GM23338 (cell line): Measurements from ENCODE around the gene PEAR1. TPM values are rescaled to one million over a fixed set of nuclear protein-coding genes. Genes with fewer than 3 reads are reported as not detected.

Source experiments
- ATAC-seq: fragments of 200-7000 bp; cut with Tn5 transposase; 3 replicates; pipeline ENCODE4 v1.9.1; 2020
- DNase-seq: peaks from one replicate; pipeline ENCODE4 v3.0.0-alpha.2; 2015; ENCODE audit warnings: low spot score
- H2AFZ ChIP-seq: fragments of 200-600 bp; sonication (generic); 2 replicates; pipeline ENCODE4 v1.8.0; 2016; ENCODE audit warnings: antibody characterized with exemption, mild to moderate bottlenecking, moderate library complexity
- H3F3A ChIP-seq: fragments of 200-600 bp; sonication (generic); replicated peaks from 2 replicates; pipeline ENCODE4 v1.8.0; 2017; ENCODE audit warnings: antibody characterized with exemption, mixed run types, low read depth
- H3K27ac ChIP-seq: fragments of 200-600 bp; sonication (generic); 2 replicates; pipeline ENCODE4 v1.6.1; 2016; ENCODE audit warnings: low read depth
- H3K27me3 ChIP-seq: fragments of 200-600 bp; sonication (generic); 2 replicates; pipeline ENCODE4 v1.8.0; 2016; ENCODE audit warnings: mild to moderate bottlenecking, mixed run types, moderate library complexity; ENCODE audit not compliant: insufficient read depth
- H3K36me3 ChIP-seq: fragments of 200-600 bp; sonication (generic); 2 replicates; pipeline ENCODE4 v1.8.0; 2016; ENCODE audit warnings: mild to moderate bottlenecking; ENCODE audit not compliant: insufficient read depth
- H3K4me1 ChIP-seq: fragments of 200-600 bp; sonication (generic); 2 replicates; pipeline ENCODE4 v1.8.0; 2016; ENCODE audit warnings: mild to moderate bottlenecking, moderate library complexity; ENCODE audit not compliant: insufficient read depth
- H3K4me2 ChIP-seq: fragments of 200-600 bp; sonication (generic); 2 replicates; pipeline ENCODE4 v1.7.1; 2017; ENCODE audit warnings: mixed run types
- H3K4me3 ChIP-seq: fragments of 200-600 bp; sonication (generic); 2 replicates; pipeline ENCODE4 v1.6.1; 2016; ENCODE audit warnings: mixed run types
- H3K79me2 ChIP-seq: fragments of 200-600 bp; sonication (generic); replicated peaks from 2 replicates; pipeline ENCODE4 v1.8.0; 2017; ENCODE audit warnings: mild to moderate bottlenecking; ENCODE audit not compliant: insufficient read depth
- H3K9me2 ChIP-seq: fragments of 200-600 bp; sonication (generic); 2 replicates; pipeline ENCODE4 v1.8.0; 2017; ENCODE audit not compliant: insufficient read depth
- H4K20me1 ChIP-seq: fragments of 200-600 bp; sonication (generic); replicated peaks from 2 replicates; pipeline ENCODE4 v1.8.0; 2017; ENCODE audit warnings: mild to moderate bottlenecking; ENCODE audit not compliant: insufficient read depth
- H3K27ac Mint-ChIP-seq: 2 replicates; pipeline ENCODE4 v1.8.0; 2020; ENCODE audit warnings: inconsistent platforms, mild to moderate bottlenecking, moderate library complexity, mixed read lengths
- H3K27me3 Mint-ChIP-seq: 3 replicates; pipeline ENCODE4 v1.8.0; 2022; ENCODE audit warnings: low read depth, mild to moderate bottlenecking, moderate library complexity, mixed read lengths, inconsistent platforms; ENCODE audit not compliant: insufficient read depth, poor library complexity
- H3K36me3 Mint-ChIP-seq: 3 replicates; pipeline ENCODE4 v1.8.0; 2021; ENCODE audit warnings: low read depth, mild to moderate bottlenecking, inconsistent platforms, moderate library complexity, mixed read lengths
- H3K4me1 Mint-ChIP-seq: 3 replicates; pipeline ENCODE4 v1.8.0; 2020; ENCODE audit warnings: mild to moderate bottlenecking, inconsistent platforms, mixed read lengths
- H3K4me3 Mint-ChIP-seq: 3 replicates; pipeline ENCODE4 v1.8.0; 2021; ENCODE audit warnings: moderate library complexity, mild to moderate bottlenecking, inconsistent platforms, mixed read lengths
- H3K9me3 Mint-ChIP-seq: 3 replicates; pipeline ENCODE4 v1.8.0; 2020; ENCODE audit warnings: moderate library complexity, mild to moderate bottlenecking, inconsistent platforms, mixed read lengths
- CREB1 ChIP-seq: fragments of 250-450 bp; sonication (Bioruptor Pico); IDR thresholded peaks from 2 replicates; pipeline ENCODE4 v1.5.0; 2020; ENCODE audit warnings: low read depth, mild to moderate bottlenecking, moderate library complexity
- CTCF ChIP-seq, 2 experiments: fragments of 200-600 bp in 1 of 2; sonication (generic) in 1 of 2; conservative IDR thresholded peaks; 2 replicates each; pipeline versions ENCODE4 v1.5.1 to v1.6.1; 2016 to 2017; ENCODE audit warnings: antibody characterized with exemption in 2 of 2, low read depth in 2 of 2, mild to moderate bottlenecking in 2 of 2, moderate library complexity in 1 of 2
- ETS1 ChIP-seq: IDR thresholded peaks from 2 replicates; pipeline ENCODE4 v1.6.1; 2016; ENCODE audit warnings: antibody characterized with exemption
- EZH2phosphoT487 ChIP-seq: fragments of 200-600 bp; sonication (generic); IDR thresholded peaks from one replicate; pipeline ENCODE4 v1.8.1; 2018; ENCODE audit warnings: antibody characterized with exemption; ENCODE audit not compliant: unreplicated experiment
- JUNB ChIP-seq: IDR thresholded peaks from one replicate; pipeline ENCODE4 v1.6.1; 2016; ENCODE audit warnings: antibody characterized with exemption; ENCODE audit not compliant: unreplicated experiment
- NANOG ChIP-seq: IDR thresholded peaks from 2 replicates; pipeline ENCODE4 v1.6.1; 2016; ENCODE audit warnings: antibody characterized with exemption, borderline replicate concordance
- POLR2AphosphoS5 ChIP-seq: IDR thresholded peaks from 2 replicates; pipeline ENCODE4 v1.6.1; 2016; ENCODE audit warnings: antibody characterized with exemption, low read depth
- REST ChIP-seq: IDR thresholded peaks from one replicate; pipeline ENCODE4 v1.6.1; 2018; ENCODE audit warnings: antibody characterized with exemption; ENCODE audit not compliant: unreplicated experiment
- polyA plus RNA-seq: library from polyadenylated mRNA; unstranded; fragments of >200 nt; fragmentation: Nextera tagmentation; extraction: Ambion mirVana; gene quantifications from 2 replicates; pipeline ENCODE4 v1.2.1, GENCODE V29; 2016
- total RNA-seq: library from RNA; depleted of rRNA; stranded (reverse); fragments of >200 nt; shearing (Covaris generic); gene quantifications from 2 replicates; pipeline ENCODE4 v1.2.3, GENCODE V29; 2014

PEAR1 gene
- total and polyA plus RNA-seq, 2 experiments from 2014 or later = 0.28 to 0.47 TPM

- TF ChIP-seq CREB1 (CRISPR knock-in tag) (no peak), POLR2AphosphoS5 (no peak), ETS1 (no peak), REST (no peak), NANOG (no peak), JUNB (no peak), CTCF (conservative IDR thresholded peaks at IDR 0.05; ENCODE audit: low read depth in 2 of 2) (no peak), EZH2phosphoT487 (no peak)
Observed at GRCh38 chr1:156887317-156887716, 6.2 kb upstream of the PEAR1 start (continued).

- H4K20me1 ChIP-seq = no peaks in the 10 kb centered on the region; the same call in 1 of the 2 replicates
- peak overlapping the region; percentile 45; the same call in 1 of the 2 replicates for H3K4me3 ChIP-seq
- H3K27ac ChIP-seq = no peak overlapping the region
- no peaks in the 10 kb centered on the region for H3K9me2 ChIP-seq
- Mint-ChIP-seq H3K9me3 (no peaks in the 10 kb centered on the region), H3K27ac (no peak overlapping the region), H3K4me3 (no peak overlapping the region), H3K36me3 (no peaks in the 10 kb centered on the region; the same call in 2 of the 3 replicates), H3K4me1 (peaks cover 50% of the 10 kb centered on the region), H3K27me3 (peaks cover 49% of the 10 kb centered on the region)
- peaks cover 20% of the 10 kb centered on the region; the same call in 1 of the 2 replicates for H3K4me1 ChIP-seq
- no peaks in the 10 kb centered on the region for H3K36me3 ChIP-seq
- peak overlapping the region; percentile 75 for H3K4me2 ChIP-seq
- H3K79me2 ChIP-seq = no peaks in the 10 kb centered on the region
- TF ChIP-seq CREB1 (CRISPR knock-in tag) = no peak
- TF ChIP-seq REST = no peak
- TF ChIP-seq POLR2AphosphoS5 = no peak
- no peak overlapping the region for H2AFZ ChIP-seq
- no peak for ATAC-seq
- no peak for DNase-seq
- H3K27me3 ChIP-seq = peaks cover 66% of the 10 kb centered on the region
- no peaks in the 10 kb centered on the region for H3F3A ChIP-seq
Observed at GRCh38 chr1:156887734-156888133, 5.8 kb upstream of the PEAR1 start.
